Trophoblast cell (in vitro differentiated cells and primary cell): ENCODE results near the gene KRTAP10-12.
A peak's percentile ranks its signal among the peaks of the same experiment; 100 is the strongest.

Experiments
- DNase-seq, 2 donors: peaks; one replicate each; pipeline ENCODE4 v3.0.0-alpha.2; 2016
- H2AFZ ChIP-seq: 2 replicates; pipeline ENCODE4 v1.6.1; 2013; ENCODE audit warnings: low read length, moderate library complexity, mild to moderate bottlenecking; ENCODE audit not compliant: insufficient read depth, poor library complexity
- H2AK5ac ChIP-seq: 2 replicates; pipeline ENCODE4 v1.6.1; 2013; ENCODE audit warnings: mild to moderate bottlenecking, low read length
- H2BK120ac ChIP-seq: 2 replicates; pipeline ENCODE4 v1.6.1; 2013; ENCODE audit warnings: low read length, mild to moderate bottlenecking, moderate library complexity; ENCODE audit not compliant: insufficient read depth, poor library complexity
- H2BK12ac ChIP-seq: 2 replicates; pipeline ENCODE4 v1.6.1; 2013; ENCODE audit warnings: mild to moderate bottlenecking, low read length, moderate library complexity
- H2BK5ac ChIP-seq: 2 replicates; pipeline ENCODE4 v1.6.1; 2013; ENCODE audit warnings: low read length, low read depth, moderate library complexity, mild to moderate bottlenecking; ENCODE audit not compliant: poor library complexity
- H3K14ac ChIP-seq: 2 replicates; pipeline ENCODE4 v1.6.1; 2013; ENCODE audit warnings: mild to moderate bottlenecking, low read length
- H3K18ac ChIP-seq: 2 replicates; pipeline ENCODE4 v1.6.1; 2013; ENCODE audit warnings: mild to moderate bottlenecking, low read length
- H3K23ac ChIP-seq: 2 replicates; pipeline ENCODE4 v1.6.1; 2013; ENCODE audit warnings: low read length
- H3K27ac ChIP-seq: 2 replicates; pipeline ENCODE4 v1.5.1; 2013; ENCODE audit warnings: low read depth, mild to moderate bottlenecking, inconsistent platforms, low read length, moderate library complexity
- H3K27me3 ChIP-seq: 2 replicates; pipeline ENCODE4 v1.6.1; 2013; ENCODE audit warnings: inconsistent platforms, mild to moderate bottlenecking, low read length, moderate library complexity; ENCODE audit not compliant: insufficient read depth
- H3K36me3 ChIP-seq, 2 experiments: 1 replicate in 1 of 2; 2 replicates in 1 of 2; pipeline ENCODE4 v1.6.1; 2013; ENCODE audit warnings: low read length in 2 of 2, mild to moderate bottlenecking in 2 of 2, moderate library complexity in 1 of 2; ENCODE audit not compliant: insufficient read depth in 2 of 2, control insufficient read depth in 1 of 2
- H3K4ac ChIP-seq: 2 replicates; pipeline ENCODE4 v1.6.1; 2013; ENCODE audit warnings: low read depth, mild to moderate bottlenecking, low read length, moderate library complexity
- H3K4me1 ChIP-seq, 2 experiments: 1 replicate in 1 of 2; 2 replicates in 1 of 2; pipeline ENCODE4 v1.6.1; 2013; ENCODE audit warnings: low read length in 2 of 2, mild to moderate bottlenecking in 2 of 2, moderate library complexity in 1 of 2; ENCODE audit not compliant: insufficient read depth in 2 of 2, control insufficient read depth in 1 of 2
- H3K4me2 ChIP-seq: 2 replicates; pipeline ENCODE4 v1.6.1; 2013; ENCODE audit warnings: inconsistent platforms, mild to moderate bottlenecking, low read length, moderate library complexity
- H3K4me3 ChIP-seq: 2 replicates; pipeline ENCODE4 v1.5.1; 2013; ENCODE audit warnings: mild to moderate bottlenecking, low read depth, low read length, inconsistent platforms
- H3K79me1 ChIP-seq: one replicate; pipeline ENCODE4 v1.6.1; 2013; ENCODE audit warnings: low read length
- H3K79me2 ChIP-seq: 2 replicates; pipeline ENCODE4 v1.6.1; 2013; ENCODE audit warnings: low read length, mild to moderate bottlenecking; ENCODE audit not compliant: control insufficient read depth, insufficient read depth, poor library complexity
- H3K9ac ChIP-seq: 2 replicates; pipeline ENCODE4 v1.6.1; 2013; ENCODE audit warnings: mild to moderate bottlenecking, low read length
- H3K9me3 ChIP-seq: 2 replicates; pipeline ENCODE4 v1.6.1; 2013; ENCODE audit warnings: low read depth, mild to moderate bottlenecking, control low read depth, inconsistent platforms, low read length; ENCODE audit not compliant: insufficient read depth
- H4K12ac ChIP-seq: 2 replicates; pipeline ENCODE4 v1.6.1; 2013; ENCODE audit warnings: low read depth, mild to moderate bottlenecking, low read length, moderate library complexity
- H4K8ac ChIP-seq: 2 replicates; pipeline ENCODE4 v1.6.1; 2013; ENCODE audit warnings: low read depth, mild to moderate bottlenecking, low read length, moderate library complexity
- H4K91ac ChIP-seq: one replicate; pipeline ENCODE4 v1.6.1; 2013; ENCODE audit warnings: low read depth, mild to moderate bottlenecking, low read length, moderate library complexity
- WGBS: extraction: QIAGEN DNeasy Blood & Tissue Kit; methylation state at CpG from one replicate; pipeline ENCODE4 v1.1.7; 2013; ENCODE audit warnings: missing lambda C conversion rate; ENCODE audit not compliant: insufficient read length, insufficient coverage; ENCODE audit errors: extremely low coverage; 5-methylcytosine and 5-hydroxymethylcytosine counted together

The KRTAP10-12 gene

GRCh38 chr21:44704636-44705001 is 7.6 kb downstream of the KRTAP10-12 start:
- Histone ChIP-seq H2AK5ac (no peak overlapping the region), H4K91ac (no peak overlapping the region), H3K4ac (no peak overlapping the region), H3K9ac (no peak overlapping the region), H3K14ac (no peak overlapping the region), H3K18ac (no peak overlapping the region), H4K12ac (no peak overlapping the region), H3K4me2 (no peak overlapping the region), H2BK5ac (no peak overlapping the region), H4K8ac (no peak overlapping the region), H3K4me1 (no peaks in the 10 kb centered on the region), H2BK12ac (no peak overlapping the region), H3K4me3 (no peak overlapping the region), H3K36me3 (no peaks in the 10 kb centered on the region), H3K27me3 (peaks cover 44% of the 10 kb centered on the region), H2BK120ac (no peak overlapping the region), H2AFZ (no peak overlapping the region), H3K9me3 (peaks cover 19% of the 10 kb centered on the region), H3K23ac (no peak overlapping the region), H3K79me1 (no peaks in the 10 kb centered on the region), H3K27ac (no peak overlapping the region), H3K79me2 (no peaks in the 10 kb centered on the region)
- WGBS = no CpG with 5 or more reads among the region's 13 CpGs
- no peak for DNase-seq

DNA sequence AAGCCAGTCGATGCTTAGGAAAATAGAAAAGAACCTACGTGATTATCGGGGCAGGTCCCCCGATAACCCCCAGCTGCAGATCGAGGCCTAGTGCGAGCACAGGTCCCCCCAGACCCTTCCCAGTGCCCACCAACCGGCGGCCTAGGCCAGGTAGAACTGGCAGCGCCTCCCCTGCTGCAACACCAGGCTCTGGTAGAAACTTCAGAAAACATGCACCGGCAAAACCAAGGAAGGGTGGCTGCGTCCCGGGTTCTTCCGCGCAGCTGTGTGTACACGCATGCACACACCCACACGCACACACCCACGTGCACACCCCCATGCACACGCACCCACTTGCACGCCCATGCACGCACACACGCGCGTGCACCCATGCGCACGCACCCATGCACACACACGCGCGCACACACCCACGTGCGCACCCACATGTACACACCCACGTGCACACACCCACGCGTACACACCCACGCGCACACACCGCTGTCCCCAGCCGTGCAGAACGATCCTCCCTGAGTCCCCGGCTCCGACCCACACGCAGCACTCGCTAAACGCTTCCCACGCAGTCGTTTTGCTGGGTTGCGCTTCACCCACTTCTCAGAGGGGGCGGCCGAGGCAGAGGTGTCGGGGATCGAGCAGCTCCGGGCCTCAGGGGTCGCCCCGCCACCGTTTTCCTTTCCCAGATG is 9.2 kb downstream of the KRTAP10-12 start:
- H3K27ac ChIP-seq = no peak overlapping the region
- no CpG with 5 or more reads among the region's 54 CpGs for WGBS
- H3K23ac ChIP-seq = peak overlapping the region; percentile 19
- no peaks in the 10 kb centered on the region for H3K79me1 ChIP-seq
- no peak overlapping the region for H2BK12ac ChIP-seq
- no peak overlapping the region for H3K4ac ChIP-seq
- H3K9ac ChIP-seq = no peak overlapping the region
- peaks cover 19% of the 10 kb centered on the region for H3K9me3 ChIP-seq
- no peak overlapping the region for H4K91ac ChIP-seq
- H3K4me1 ChIP-seq = peaks cover 0 to 1% of the 10 kb centered on the region in 2 experiments
- no peaks in the 10 kb centered on the region for H3K79me2 ChIP-seq
- no peak overlapping the region for H2BK120ac ChIP-seq
- DNase-seq = no peak
- no peak overlapping the region for H3K18ac ChIP-seq
- no peak overlapping the region for H3K4me2 ChIP-seq
- H3K4me3 ChIP-seq = no peak overlapping the region
- H2BK5ac ChIP-seq = no peak overlapping the region
- H3K36me3 ChIP-seq = no peaks in the 10 kb centered on the region
- H2AK5ac ChIP-seq = no peak overlapping the region
- H4K12ac ChIP-seq = no peak overlapping the region
- no peak overlapping the region for H3K14ac ChIP-seq
- no peak overlapping the region for H4K8ac ChIP-seq
- H2AFZ ChIP-seq = no peak overlapping the region
- peaks cover 57% of the 10 kb centered on the region for H3K27me3 ChIP-seq

GRCh38 chr21:44706706-44707581 is 10.0 kb downstream of the KRTAP10-12 start:
- Histone ChIP-seq H2BK120ac (no peak overlapping the region), H3K27me3 (peaks cover 65% of the 10 kb centered on the region), H3K4me2 (no peak overlapping the region), H3K4me3 (no peak overlapping the region), H3K36me3 (no peaks in the 10 kb centered on the region), H3K27ac (no peak overlapping the region), H2BK5ac (no peak overlapping the region), H3K9me3 (peaks cover 18% of the 10 kb centered on the region), H3K4me1 (peaks cover 0 to 7% of the 10 kb centered on the region in 2 experiments), H3K14ac (no peak overlapping the region), H3K9ac (no peak overlapping the region), H2AK5ac (no peak overlapping the region), H3K4ac (no peak overlapping the region), H3K18ac (no peak overlapping the region), H2BK12ac (no peak overlapping the region), H4K8ac (no peak overlapping the region), H2AFZ (no peak overlapping the region), H4K12ac (no peak overlapping the region), H4K91ac (no peak overlapping the region), H3K79me2 (no peaks in the 10 kb centered on the region), H3K23ac (no peak overlapping the region), H3K79me1 (no peaks in the 10 kb centered on the region)
- no CpG with 5 or more reads among the region's 46 CpGs for WGBS
- no peak for DNase-seq

DNA sequence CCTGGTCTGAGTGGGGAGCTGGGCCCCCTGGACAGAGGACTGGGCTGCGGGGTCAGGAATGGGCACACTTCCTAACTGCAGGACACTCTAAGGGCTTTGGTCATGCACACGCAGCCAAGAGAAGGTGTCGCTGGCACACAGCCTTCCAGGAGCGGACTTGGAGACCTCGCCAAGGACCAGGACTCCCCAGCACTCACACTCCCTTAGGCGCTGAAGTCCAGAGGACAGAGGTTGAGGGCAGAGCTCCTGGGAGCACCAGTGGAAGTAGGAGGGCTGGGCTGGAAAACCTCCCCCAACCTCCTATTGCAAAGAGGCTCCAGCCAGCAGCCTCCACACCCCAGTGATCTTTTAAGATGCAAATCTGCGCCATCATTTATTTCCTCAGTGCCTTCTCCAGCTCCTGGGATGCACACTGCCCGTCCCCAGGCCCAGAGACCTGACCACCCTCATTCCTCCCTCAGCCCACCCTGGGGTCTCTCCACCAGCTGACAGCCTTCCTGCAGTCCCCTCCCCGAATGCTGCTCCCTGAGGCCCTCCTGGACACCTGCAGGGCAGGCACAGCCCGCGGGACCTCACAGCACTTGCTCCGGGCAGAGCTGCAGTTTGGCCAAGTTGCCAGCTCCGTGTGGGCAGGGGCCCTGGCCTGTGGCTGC is 11.4 kb downstream of the KRTAP10-12 start:
- Histone ChIP-seq H3K23ac (no peak overlapping the region), H3K4me3 (no peak overlapping the region), H3K79me1 (no peaks in the 10 kb centered on the region), H3K4ac (no peak overlapping the region), H2BK120ac (no peak overlapping the region), H3K36me3 (no peaks in the 10 kb centered on the region), H3K14ac (no peak overlapping the region), H2BK5ac (no peak overlapping the region), H3K79me2 (no peaks in the 10 kb centered on the region), H3K9ac (no peak overlapping the region), H3K9me3 (peaks cover 15% of the 10 kb centered on the region), H4K8ac (no peak overlapping the region), H3K4me1 (peaks cover 0 to 7% of the 10 kb centered on the region in 2 experiments), H4K91ac (no peak overlapping the region), H4K12ac (no peak overlapping the region), H2BK12ac (no peak overlapping the region), H2AFZ (no peak overlapping the region), H3K27me3 (peaks cover 78% of the 10 kb centered on the region), H3K4me2 (no peak overlapping the region), H3K27ac (no peak overlapping the region), H3K18ac (no peak overlapping the region), H2AK5ac (no peak overlapping the region)
- DNase-seq = no peak
- WGBS = no CpG with 5 or more reads among the region's 13 CpGs
